K562 (cell line): ENCODE measurements around the gene MBNL1. TPM values are rescaled to one million over a fixed set of nuclear protein-coding genes. Genes with fewer than 3 reads are reported as not detected.
A peak's percentile ranks its signal among the peaks of the same experiment; 100 is the strongest.

Experiments used
- ARID2 ChIP-seq: fragments of 450-650 bp; IDR thresholded peaks from 2 replicates; pipeline ENCODE4 v1.6.1; 2017; ENCODE audit warnings: antibody characterized with exemption, mild to moderate bottlenecking
- CBFA2T3 ChIP-seq: fragments of 450-650 bp; IDR thresholded peaks from 2 replicates; pipeline ENCODE4 v1.6.1; 2017
- EP400 ChIP-seq: fragments of 450-650 bp; IDR thresholded peaks from 2 replicates; pipeline ENCODE4 v1.6.1; 2017; ENCODE audit warnings: antibody characterized with exemption, mild to moderate bottlenecking, moderate library complexity
- KLF13 ChIP-seq: fragments of 450-650 bp; IDR thresholded peaks from 2 replicates; pipeline ENCODE4 v1.6.1; 2016; ENCODE audit warnings: missing genetic modification characterization, low read depth, mild to moderate bottlenecking, missing compliant biosample characterization, moderate library complexity, borderline replicate concordance
- L3MBTL2 ChIP-seq: fragments of 450-650 bp; IDR thresholded peaks from 2 replicates; pipeline ENCODE4 v1.6.1; 2016; ENCODE audit warnings: mild to moderate bottlenecking, moderate library complexity
- MBD2 ChIP-seq: sonication (generic); IDR thresholded peaks from 2 replicates; pipeline ENCODE4 v1.6.1; 2016; ENCODE audit warnings: low read depth, borderline replicate concordance
- MYC ChIP-seq, 2 experiments: fragments of 250-450 bp in 1 of 2; sonication (Bioruptor Pico) in 1 of 2; IDR thresholded peaks; 2 replicates each; pipeline versions ENCODE4 v1.5.1 to v1.6.1; 2012 to 2021; ENCODE audit warnings: low read depth in 2 of 2, borderline replicate concordance in 1 of 2, improper control_type of control experiment in 1 of 2, low read length in 1 of 2, mild to moderate bottlenecking in 1 of 2, moderate library complexity in 1 of 2
- NFATC3 ChIP-seq: fragments of 450-650 bp; IDR thresholded peaks from 2 replicates; pipeline ENCODE4 v1.6.1; 2017; ENCODE audit warnings: mild to moderate bottlenecking
- NFE2L1 ChIP-seq: fragments of 450-650 bp; IDR thresholded peaks from 2 replicates; pipeline ENCODE4 v1.6.1; 2016; ENCODE audit warnings: missing genetic modification characterization, low read depth, mild to moderate bottlenecking, missing compliant biosample characterization, moderate library complexity, borderline replicate concordance
- NR2C2 ChIP-seq, 2 experiments: fragments of 200-800 bp in 1 of 2; sonication (Bioruptor generic) in 1 of 2; sonication (generic) in 1 of 2; formaldehyde crosslinking in 1 of 2; IDR thresholded peaks; 2 replicates each; pipeline versions ENCODE4 v1.6.1 to v1.8.0; 2016 to 2022; ENCODE audit warnings: mild to moderate bottlenecking in 1 of 2, missing compliant biosample characterization in 1 of 2, missing genetic modification characterization in 1 of 2, missing genetic modification reagents in 1 of 2
- PTTG1 ChIP-seq: fragments of 450-650 bp; IDR thresholded peaks from 2 replicates; pipeline ENCODE4 v1.6.1; 2016; ENCODE audit warnings: low read depth, mild to moderate bottlenecking, missing genetic modification characterization, missing compliant biosample characterization
- RBFOX2 ChIP-seq: fragments of 200-400 bp; formaldehyde crosslinking; IDR thresholded peaks from 2 replicates; pipeline ENCODE4 v1.6.1; 2017; ENCODE audit warnings: low read depth, mild to moderate bottlenecking, low read length, moderate library complexity
- SIN3A ChIP-seq, 2 experiments: fragments of 150-350 bp in 1 of 2; IDR thresholded peaks; 2 replicates each; pipeline ENCODE4 v1.6.1; 2011 to 2016; ENCODE audit warnings: borderline replicate concordance in 2 of 2, low read depth in 2 of 2, low read length in 2 of 2, mild to moderate bottlenecking in 2 of 2, moderate library complexity in 2 of 2; ENCODE audit not compliant: control insufficient read depth in 1 of 2
- SMAD4 ChIP-seq: fragments of 250-450 bp; sonication (Bioruptor Pico); conservative IDR thresholded peaks from 2 replicates; pipeline ENCODE4 v1.8.0; 2021; ENCODE audit warnings: inconsistent platforms, mild to moderate bottlenecking, moderate library complexity
- TCF3 ChIP-seq: sonication (generic); formaldehyde crosslinking; IDR thresholded peaks from 2 replicates; pipeline ENCODE4 v1.4.0; 2020; ENCODE audit warnings: mild to moderate bottlenecking, missing genetic modification reagents
- THRB ChIP-seq: fragments of 450-650 bp; formaldehyde crosslinking; conservative IDR thresholded peaks from 2 replicates; pipeline ENCODE4 v1.4.0; 2022; ENCODE audit warnings: mild to moderate bottlenecking, missing genetic modification characterization
- ZNF121 ChIP-seq: sonication (generic); formaldehyde crosslinking; conservative IDR thresholded peaks from 2 replicates; pipeline ENCODE4 v1.8.0; 2022; ENCODE audit warnings: missing genetic modification reagents
- ZNF57 ChIP-seq: fragments of 450-650 bp; formaldehyde crosslinking; IDR thresholded peaks from 2 replicates; pipeline ENCODE4 v1.4.0; 2020; ENCODE audit warnings: mild to moderate bottlenecking, moderate library complexity
- polyA plus RNA-seq, 8 experiments: library from polyadenylated mRNA; depleted of rRNA in 4 of 8; stranded (reverse) in 5 of 8; unstranded in 3 of 8; fragments of >200 nt; fragmentation: Nextera tagmentation in 2 of 8; fragmentation: Illumina TruSeq in 1 of 8; extraction: Ambion mirVana in 2 of 8; extraction: Trizol in 1 of 8; gene quantifications; 2 replicates each; pipeline versions ENCODE4 v1.2.1 to v1.2.3, GENCODE V29; 2011 to 2014; ENCODE audit warnings: inconsistent platforms in 1 of 8, missing spikeins in 1 of 8
- total RNA-seq, 7 experiments: library from RNA; depleted of rRNA in 6 of 7; stranded (reverse); fragments of >200 nt in 6 of 7; fragmentation: Illumina TruSeq in 2 of 7; extraction: Trizol in 2 of 7; gene quantifications; 2 replicates each; pipeline versions ENCODE4 v1.2.1 to v1.2.3, GENCODE V29; 2011 to 2021; ENCODE audit warnings: low replicate concordance in 1 of 7

The MBNL1 gene
- total and polyA plus RNA-seq, 9 of the 15 experiments (the other 6 are each of a cell fraction or from before 2014, with no cell fraction given), result 70.3 to 243 (median 220) TPM

DNA sequence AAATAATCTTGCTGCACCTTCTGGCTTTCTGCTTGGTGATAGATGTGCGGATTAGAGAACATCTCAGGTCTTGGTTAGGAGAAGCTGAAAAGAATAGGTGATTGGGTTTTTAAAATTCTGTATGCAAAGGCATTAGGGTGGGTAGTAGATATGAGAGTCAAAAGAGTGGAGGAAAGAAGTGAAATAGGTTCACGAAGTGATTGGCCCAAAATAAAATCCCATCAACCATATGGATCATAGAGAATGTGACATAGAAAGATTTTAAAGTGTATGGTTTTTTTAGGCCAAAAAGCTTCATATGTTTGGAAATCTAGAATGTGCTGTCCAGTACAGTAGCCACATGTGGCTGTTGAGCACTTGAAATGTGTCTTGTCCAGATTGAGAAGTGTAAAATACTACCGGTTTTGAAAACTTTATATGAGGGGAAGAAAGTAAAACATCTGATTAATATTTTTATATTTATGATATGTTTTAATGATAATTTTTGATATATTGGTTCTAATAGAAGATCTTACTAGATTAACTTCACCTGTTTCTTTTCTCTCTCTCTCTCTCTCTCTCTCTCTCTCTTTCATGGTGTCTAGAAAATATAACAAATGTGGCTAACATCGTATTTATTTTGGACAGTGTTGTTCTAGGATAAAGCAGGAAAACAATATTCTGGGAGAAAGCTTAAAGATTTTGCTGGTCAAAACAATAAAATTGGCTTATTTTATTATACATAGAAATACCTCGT, 2.9 kb downstream of the MBNL1 start (continued):
- TF ChIP-seq NFATC3, result 0 out of 2 replicates have a peak, but pooled peaks have one; percentile 36
- TF ChIP-seq CBFA2T3, result peak; percentile 37; the same call in 1 of the 2 replicates
- TF ChIP-seq KLF13, result no peak
- no peak for TF ChIP-seq NR2C2 (CRISPR knock-in tag; IDR thresholded peaks at IDR 0.05)
- TF ChIP-seq NR2C2 (tag; IDR thresholded peaks at IDR 0.05), result 0 out of 2 replicates have a peak, but pooled peaks have one; percentile 21
- peak; percentile 9; the same call in 1 of the 2 replicates for TF ChIP-seq TCF3 (CRISPR knock-in tag)
- TF ChIP-seq RBFOX2, result peak; percentile 51
- peak; percentile 14; the same call in 1 of the 2 replicates for TF ChIP-seq MYC (IDR thresholded peaks at IDR 0.05; ENCODE audit: low read depth, low read length)
- no peak for TF ChIP-seq MYC (CRISPR knock-in tag; IDR thresholded peaks at IDR 0.05; ENCODE audit: borderline replicate concordance, low read depth)
- TF ChIP-seq ZNF121, result no peak
- 0 out of 2 replicates have a peak, but pooled peaks have one; percentile 34 for TF ChIP-seq THRB (CRISPR knock-in tag)
- TF ChIP-seq MBD2, result no peak
- no peak for TF ChIP-seq ZNF57
- TF ChIP-seq NFE2L1, result no peak
- TF ChIP-seq L3MBTL2, result no peak
- peak; percentile 30; the same call in 1 of the 2 replicates for TF ChIP-seq EP400
- 0 out of 2 replicates have a peak, but pooled peaks have one; percentile 22 for TF ChIP-seq SMAD4 (CRISPR knock-in tag)
- no peak for TF ChIP-seq PTTG1 (tag)
- 0 out of 2 replicates have a peak, but pooled peaks have one; percentile 19 for TF ChIP-seq ARID2
- 0 out of 4 replicates have a peak, but pooled peaks of 1 of the 2 experiments have one; percentile 26 for TF ChIP-seq SIN3A (IDR thresholded peaks at IDR 0.05; ENCODE audit: borderline replicate concordance in 2 of 2, control insufficient read depth in 1 of 2, low read depth in 2 of 2, low read length in 2 of 2)
